ENCODE results near the gene TRPC3.
A peak's percentile ranks its signal among the peaks of the same experiment; 100 is the strongest.

TRPC3 gene

DNA sequence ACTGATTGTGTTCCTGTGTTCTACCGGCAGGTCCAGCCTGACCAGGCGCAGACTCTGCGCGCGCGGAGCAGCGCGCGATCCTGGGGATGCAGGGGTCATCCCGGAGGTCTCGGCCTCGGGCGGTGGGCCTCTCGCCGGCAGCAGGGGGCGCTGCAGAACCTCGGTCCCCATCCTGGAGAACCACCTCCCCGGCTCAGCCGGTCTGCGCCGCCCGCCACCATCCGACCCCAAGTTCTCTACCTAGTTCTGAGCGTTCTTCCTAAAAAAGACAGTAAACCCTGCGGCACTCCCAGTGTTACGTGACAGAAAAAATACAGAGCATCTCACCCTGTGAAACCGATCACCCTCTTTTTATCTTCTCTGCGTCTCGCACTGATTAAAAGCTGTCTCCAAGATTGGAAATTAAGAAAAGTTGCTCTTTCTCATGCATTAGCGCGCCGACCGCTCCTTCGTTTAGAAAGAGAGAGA is 1.6 kb downstream of the TRPC3 start:
- TF ChIP-seq, protein P1, sequence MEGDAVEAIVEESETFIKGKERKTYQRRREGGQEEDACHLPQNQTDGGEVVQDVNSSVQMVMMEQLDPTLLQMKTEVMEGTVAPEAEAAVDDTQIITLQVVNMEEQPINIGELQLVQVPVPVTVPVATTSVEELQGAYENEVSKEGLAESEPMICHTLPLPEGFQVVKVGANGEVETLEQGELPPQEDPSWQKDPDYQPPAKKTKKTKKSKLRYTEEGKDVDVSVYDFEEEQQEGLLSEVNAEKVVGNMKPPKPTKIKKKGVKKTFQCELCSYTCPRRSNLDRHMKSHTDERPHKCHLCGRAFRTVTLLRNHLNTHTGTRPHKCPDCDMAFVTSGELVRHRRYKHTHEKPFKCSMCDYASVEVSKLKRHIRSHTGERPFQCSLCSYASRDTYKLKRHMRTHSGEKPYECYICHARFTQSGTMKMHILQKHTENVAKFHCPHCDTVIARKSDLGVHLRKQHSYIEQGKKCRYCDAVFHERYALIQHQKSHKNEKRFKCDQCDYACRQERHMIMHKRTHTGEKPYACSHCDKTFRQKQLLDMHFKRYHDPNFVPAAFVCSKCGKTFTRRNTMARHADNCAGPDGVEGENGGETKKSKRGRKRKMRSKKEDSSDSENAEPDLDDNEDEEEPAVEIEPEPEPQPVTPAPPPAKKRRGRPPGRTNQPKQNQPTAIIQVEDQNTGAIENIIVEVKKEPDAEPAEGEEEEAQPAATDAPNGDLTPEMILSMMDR (IDR thresholded peaks at IDR 0.05; ENCODE audit: insufficient read depth, missing control alignments), result peak; percentile 59
- DNase-seq (ENCODE audit: insufficient read length, low spot score), result peak; percentile 37
- FAIRE-seq, result no peak

DNA sequence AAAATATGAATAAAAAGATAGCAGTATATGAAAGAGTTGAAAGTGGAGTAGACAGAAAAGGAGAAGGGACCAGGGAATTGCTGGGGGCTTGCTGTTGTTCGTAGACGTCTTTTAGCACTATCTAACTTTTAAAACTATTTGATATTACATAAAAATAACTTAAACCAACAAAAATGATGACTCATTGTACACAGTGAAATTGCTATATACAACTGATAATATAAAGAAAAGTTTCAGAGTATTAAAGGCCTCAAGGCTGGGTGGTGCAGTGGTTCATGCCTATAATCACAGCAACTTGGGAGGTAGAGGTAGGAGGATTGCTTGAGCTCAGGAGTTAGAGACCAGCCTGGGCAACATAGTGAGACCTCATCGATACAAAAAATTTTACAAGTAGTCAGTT is 5.2 kb downstream of the TRPC3 start:
- FAIRE-seq (no peak), DNase-seq (ENCODE audit: insufficient read length, low spot score) (no peak)
- TF ChIP-seq, protein P1 (IDR thresholded peaks at IDR 0.05; ENCODE audit: insufficient read depth, missing control alignments), result no peak

DNA sequence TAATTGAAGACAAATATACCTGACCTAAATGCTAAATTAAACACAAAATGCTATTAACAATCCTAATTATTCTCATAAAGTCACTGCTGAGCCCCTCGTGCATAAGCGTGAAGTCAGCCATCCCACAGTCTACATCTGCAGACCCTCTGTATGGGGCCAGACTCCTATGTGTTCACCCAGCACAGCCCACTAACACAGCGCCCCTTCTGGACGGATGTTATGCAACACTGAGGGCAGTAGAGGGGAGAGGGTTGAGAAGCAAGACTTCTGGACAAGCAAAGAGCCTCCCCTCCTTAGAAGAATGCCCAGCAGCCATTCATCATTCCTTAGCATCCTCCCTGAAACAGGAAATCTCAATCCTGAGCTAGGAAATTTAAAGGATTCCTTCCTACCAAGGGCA is 7.9 kb downstream of the TRPC3 start:
- FAIRE-seq, result no peak
- DNase-seq (ENCODE audit: insufficient read length, low spot score), result no peak
- TF ChIP-seq, protein P1 (IDR thresholded peaks at IDR 0.05; ENCODE audit: insufficient read depth, missing control alignments), result no peak

DNA sequence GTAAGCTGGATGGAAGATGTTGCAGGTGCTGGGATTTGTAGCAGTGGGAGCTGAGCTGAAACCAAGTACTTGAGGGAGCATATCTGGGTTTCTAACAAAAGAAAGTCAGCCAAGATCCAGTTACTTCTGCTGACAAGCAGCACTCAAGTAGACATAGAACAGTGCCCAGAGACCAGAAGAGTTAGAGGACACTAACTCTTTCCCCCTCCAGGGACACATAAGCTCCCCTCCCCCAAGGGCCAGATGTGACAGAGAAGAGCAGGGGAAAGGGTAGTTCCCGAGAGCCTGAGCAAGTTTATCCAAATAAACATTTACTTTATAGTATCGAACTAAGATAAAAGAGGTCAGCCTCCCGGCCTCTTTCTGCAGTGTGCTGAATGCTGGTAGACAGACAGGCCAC is 12.2 kb downstream of the TRPC3 start:
- FAIRE-seq, result no peak
- TF ChIP-seq, protein P1 (IDR thresholded peaks at IDR 0.05; ENCODE audit: insufficient read depth, missing control alignments), result no peak
- DNase-seq (ENCODE audit: insufficient read length, low spot score), result no peak

DNA sequence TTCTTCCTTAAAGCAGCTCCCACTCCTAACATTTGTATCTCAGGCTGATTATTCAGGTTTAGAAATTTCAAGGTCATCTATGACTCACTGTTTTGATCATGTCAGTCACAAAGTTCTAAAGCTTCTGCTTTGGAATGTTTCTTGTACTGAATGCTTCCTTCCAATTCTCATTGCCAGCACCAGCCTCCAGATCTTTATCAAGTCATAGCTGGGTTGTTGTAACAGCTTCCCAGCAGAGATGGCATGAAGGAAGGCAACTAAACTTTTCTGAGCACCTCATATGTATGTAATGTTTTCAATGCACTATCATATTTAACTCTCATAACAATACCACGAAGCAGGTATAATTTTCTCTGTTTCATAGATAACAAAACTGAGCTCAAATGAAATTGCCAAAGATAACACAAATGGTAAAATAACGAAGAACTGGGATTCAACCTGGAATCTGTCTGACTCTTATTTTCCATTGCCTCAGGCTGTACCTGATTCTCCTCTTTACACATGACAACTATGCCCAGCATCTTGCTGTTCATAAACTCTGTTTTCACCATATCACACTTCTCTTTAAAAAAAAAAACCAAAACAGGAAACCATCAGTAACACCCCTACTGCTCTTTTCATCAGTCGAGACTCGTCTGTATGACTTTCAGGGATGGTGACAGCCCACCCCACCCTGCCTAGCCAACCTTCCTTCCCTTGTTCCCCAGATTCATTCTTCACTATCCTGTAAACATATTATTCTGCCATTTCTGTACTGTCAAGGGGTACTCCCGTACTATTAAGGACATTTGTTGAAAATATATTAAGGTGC is 13.4 kb downstream of the TRPC3 start:
- TF ChIP-seq, protein P1 (IDR thresholded peaks at IDR 0.05; ENCODE audit: insufficient read depth, missing control alignments), result no peak
- DNase-seq (ENCODE audit: insufficient read length, low spot score) (no peak), FAIRE-seq (no peak)

- TF ChIP-seq, protein P1 (IDR thresholded peaks at IDR 0.05; ENCODE audit: insufficient read depth, missing control alignments), result no peak
- no peak for FAIRE-seq
- no peak for DNase-seq (ENCODE audit: insufficient read length, low spot score)
These were observed 15.8 kb downstream of the TRPC3 start for GRCh38 chr4:121936101-121936500.

- TF ChIP-seq, protein P1 (IDR thresholded peaks at IDR 0.05; ENCODE audit: insufficient read depth, missing control alignments), result no peak
- FAIRE-seq (no peak), DNase-seq (ENCODE audit: insufficient read length, low spot score) (no peak)
These were observed 17.2 kb downstream of the TRPC3 start for GRCh38 chr4:121934635-121935034.
